Jurkat, Clone E6-1 (cell line): Measurements from ENCODE around the gene IFRD2.
"Not testable (repeated sequence)": the region's sequence is repeated elsewhere in the genome, so short reads cannot be mapped to it uniquely, and the experiment has no call there.

Experiments
- DNase-seq: peaks from one replicate; pipeline ENCODE4 v3.0.0-alpha.2; 2011; ENCODE audit warnings: low read depth, low spot score
- H3K4me3 ChIP-seq: 2 replicates; pipeline ENCODE4 v1.5.1; 2011; ENCODE audit warnings: mild to moderate bottlenecking, low read length, control low read depth, moderate library complexity

The IFRD2 gene

DNA sequence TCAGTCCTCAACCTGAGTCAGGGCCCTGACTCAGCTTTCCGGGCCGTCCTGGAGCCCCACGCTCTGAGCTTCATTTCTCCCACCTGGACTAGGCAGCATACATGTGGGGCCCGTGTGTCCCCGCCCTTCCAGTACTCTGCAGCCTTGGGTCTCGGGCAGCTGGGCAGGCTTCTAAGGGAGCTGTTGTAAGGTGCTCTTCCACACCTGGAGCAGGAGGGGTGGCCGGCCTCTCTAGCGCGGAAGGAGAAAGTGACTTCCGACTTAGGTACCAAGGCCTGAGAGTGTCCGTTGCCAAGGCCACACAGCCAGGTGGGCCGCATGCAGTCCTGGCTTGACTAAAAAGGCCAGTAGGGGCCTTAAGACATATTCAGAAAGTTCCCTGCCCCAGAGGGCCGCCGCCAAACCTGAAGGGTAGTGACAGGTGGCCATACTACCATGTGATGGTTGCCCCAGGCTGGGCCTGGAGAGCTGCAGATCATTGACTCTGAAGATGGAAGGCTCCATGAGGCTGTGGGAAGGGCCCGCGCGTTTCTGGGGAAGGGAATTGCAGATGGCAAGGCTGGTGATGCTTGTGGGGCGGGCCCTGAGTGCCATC, 32.7 kb downstream of the IFRD2 start:
- peak overlapping the region; percentile 25 for H3K4me3 ChIP-seq
- no peak for DNase-seq

DNA sequence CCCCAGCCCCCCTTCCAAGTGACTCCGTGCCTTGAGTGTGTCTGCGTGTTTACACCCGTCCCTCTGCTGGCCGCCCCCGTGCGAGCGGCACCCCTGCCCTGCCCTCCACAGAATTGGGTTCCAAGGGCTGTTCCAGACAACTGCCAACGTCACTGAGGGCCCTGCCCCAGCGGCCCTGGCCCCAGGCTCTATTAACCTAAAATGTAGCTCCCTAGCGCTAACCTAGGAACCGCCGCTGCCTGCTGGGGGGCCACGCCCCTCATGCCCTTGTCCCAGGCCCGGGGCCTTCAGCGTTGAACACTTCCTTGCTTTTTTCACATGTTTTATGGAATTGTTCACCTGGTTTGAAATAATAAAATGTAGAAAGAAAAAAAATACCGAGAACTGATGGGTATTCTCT, 33.2 kb downstream of the IFRD2 start:
- no peak for DNase-seq
- no peak overlapping the region for H3K4me3 ChIP-seq

DNA sequence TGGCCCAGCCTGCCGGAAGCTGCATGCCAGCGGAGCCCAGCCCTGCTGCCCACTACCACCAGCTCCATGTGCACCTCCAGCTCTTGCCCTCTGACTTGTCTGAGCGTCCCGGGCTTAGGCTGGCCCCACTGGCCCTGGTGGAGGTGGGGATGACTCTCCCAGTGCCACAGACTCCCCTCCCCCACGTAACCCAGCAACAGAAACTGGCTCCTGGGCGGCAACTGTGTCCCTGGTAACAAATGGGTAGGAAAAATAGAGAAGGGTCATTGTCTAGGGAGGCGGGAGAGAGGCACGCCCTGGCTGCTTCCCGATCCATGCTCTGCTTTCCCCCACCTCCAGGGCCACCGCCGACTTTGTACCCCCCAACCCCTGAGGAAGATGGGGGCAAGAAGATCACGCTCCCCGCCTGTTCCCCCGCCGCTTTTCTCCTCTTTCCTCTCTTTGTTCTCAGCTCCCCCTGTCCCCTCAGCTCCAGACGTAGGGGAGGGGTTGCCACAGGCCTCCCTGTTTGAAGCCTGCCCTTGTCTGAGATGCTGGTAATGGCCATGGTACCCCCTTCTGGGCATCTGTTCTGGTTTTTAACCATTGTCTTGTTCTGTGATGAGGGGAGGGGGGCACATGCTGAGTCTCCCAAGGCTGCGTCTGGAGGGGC, 34.1 kb downstream of the IFRD2 start:
- H3K4me3 ChIP-seq = no peak overlapping the region
- no peak for DNase-seq

DNA sequence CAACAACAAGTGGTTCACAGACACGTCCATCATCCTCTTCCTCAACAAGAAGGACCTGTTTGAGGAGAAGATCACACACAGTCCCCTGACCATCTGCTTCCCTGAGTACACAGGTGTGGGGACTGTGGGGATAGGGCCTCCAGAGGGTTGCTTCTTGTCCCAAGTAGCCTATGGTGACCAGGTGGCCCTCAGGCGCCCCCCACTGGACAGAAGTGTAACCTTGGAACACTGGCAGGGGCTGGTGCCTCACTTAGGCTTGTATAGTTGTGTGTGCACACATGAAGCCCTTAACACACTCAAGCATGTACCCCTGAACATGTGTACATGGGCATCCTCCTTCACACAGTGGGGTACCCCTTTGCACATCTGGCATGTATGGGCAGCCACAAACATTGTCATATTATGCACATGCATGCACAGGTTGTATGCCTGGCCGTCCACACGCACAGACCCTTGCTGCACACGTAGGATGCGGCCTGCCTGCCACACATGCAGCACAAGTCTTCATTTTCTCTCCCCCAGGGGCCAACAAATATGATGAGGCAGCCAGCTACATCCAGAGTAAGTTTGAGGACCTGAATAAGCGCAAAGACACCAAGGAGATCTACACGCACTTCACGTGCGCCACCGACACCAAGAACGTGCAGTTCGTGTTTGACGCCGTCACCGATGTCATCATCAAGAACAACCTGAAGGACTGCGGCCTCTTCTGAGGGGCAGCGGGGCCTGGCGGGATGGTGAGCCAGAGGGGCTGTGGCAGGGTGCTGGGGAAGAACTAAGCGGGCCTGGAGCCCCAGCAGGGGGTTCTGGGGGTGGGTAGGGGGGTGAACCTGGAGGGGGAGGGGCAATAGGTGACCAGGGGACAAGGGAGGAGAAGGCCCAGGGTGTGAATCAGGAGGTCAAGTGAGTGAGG, 35.0 kb downstream of the IFRD2 start:
- DNase-seq = no peak
- H3K4me3 ChIP-seq = no peak overlapping the region

DNA sequence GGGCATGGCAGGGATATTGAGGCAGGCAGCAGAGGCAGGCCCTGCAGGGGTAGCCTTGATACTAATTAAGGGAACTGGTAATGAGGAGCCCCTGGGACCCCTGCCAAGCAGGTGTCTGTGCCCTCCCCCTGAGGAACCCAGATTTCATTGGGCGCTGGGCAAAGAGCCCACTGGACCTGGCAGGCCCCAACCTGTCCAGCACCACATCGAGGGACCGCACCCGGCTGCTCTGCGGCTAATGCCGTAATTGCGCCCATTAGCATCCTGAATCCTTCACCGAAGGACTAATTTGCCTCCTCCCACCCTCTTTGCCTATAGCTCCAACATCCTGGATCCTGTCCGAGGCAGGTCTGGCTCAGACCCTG, 37.0 kb downstream of the IFRD2 start:
- no peak overlapping the region for H3K4me3 ChIP-seq
- no peak for DNase-seq

DNA sequence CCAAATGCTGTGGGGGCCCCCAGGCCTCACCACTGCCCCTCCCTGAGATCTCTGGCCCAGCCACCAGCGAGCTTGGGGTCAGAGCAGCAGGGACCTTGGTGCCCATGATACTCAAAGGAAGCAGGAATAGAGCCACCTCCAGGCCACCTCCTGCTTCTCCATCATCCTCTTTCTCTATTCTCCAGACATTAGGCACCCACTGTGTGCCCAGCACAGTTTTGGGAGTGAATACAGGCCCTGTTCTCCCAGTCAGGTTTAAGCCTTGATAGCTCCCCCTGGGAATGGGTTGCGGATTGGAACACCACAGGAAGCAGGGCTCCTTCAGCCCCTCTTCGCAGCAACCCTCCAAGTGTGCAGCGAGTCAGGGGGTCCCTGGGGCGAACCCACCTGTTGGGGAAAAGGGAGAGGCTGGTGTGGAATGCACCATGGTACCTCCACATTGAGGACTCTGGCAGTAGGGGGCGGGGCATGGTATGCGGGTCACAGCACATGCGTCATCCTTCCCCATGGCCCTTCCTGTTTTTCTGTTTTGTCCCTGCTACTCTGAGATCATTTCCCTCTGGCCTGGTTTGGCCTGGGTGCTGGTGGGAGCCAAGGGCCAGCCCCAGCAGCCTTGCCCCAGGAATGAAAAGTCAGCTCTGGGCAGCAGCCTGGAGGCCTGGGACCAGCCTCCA, 37.5 kb downstream of the IFRD2 start:
- no peak for DNase-seq
- H3K4me3 ChIP-seq = no peak overlapping the region

DNA sequence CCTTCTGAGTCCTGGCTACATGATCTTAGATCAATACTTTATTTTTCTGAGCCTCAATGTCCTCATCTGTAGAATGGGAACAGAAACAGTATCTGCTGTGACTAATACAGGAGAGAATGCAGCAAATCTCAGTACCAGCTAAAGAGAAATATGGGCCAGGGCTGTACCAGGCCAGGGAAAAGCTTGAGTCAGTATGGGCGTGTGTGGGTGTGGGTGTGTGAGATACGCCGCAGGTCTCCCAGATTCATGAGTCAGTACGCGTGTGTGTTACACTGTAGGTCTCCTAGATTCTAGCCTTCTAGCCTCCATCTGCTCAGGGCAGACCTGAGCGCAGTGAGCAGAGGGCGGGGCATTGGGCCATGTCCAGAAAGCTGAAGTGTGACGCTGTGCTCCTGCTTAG, 41.0 kb downstream of the IFRD2 start:
- DNase-seq = no peak
- no peak overlapping the region for H3K4me3 ChIP-seq

DNA sequence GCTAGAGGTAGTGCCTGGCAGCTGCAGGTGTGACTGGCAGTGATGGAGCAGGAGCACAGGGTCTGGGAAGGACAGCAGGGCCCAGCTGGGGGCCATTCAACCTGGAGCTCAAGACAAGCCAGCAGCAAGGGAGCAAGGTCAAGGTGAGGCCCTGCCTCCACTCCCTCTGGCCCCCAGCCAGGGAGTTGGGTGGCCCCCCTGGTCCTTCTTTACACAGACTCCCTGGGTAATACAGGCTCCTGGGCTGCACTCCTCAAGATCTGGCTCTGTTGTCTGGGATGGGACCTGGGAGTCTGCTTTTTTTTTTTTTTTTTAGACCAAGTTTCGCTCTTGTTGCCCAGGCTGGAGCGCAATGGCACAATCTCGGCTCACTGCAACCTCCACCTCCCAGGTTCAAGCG, 41.7 kb downstream of the IFRD2 start:
- H3K4me3 ChIP-seq = no peak overlapping the region
- no peak for DNase-seq

DNA sequence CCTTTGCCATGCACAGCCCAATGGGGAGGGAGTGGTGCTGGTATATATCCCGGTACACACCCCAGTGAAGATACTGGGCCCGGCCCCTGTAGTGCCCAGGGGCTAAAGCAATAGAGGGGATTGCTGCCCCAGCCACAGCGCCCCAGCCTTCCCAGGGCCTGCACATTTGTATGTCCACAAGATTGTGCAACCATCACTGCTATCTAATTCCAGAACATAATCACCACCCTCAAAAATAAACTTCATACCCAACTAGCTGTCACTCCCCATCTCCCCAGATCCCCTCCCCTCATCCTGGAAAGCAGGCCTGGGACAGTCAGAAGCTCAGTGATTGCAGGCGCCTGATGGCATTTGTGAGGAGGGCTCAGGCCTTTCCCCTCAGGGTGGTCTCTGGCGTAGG, 42.8 kb downstream of the IFRD2 start:
- no peak overlapping the region for H3K4me3 ChIP-seq
- no peak for DNase-seq

DNA sequence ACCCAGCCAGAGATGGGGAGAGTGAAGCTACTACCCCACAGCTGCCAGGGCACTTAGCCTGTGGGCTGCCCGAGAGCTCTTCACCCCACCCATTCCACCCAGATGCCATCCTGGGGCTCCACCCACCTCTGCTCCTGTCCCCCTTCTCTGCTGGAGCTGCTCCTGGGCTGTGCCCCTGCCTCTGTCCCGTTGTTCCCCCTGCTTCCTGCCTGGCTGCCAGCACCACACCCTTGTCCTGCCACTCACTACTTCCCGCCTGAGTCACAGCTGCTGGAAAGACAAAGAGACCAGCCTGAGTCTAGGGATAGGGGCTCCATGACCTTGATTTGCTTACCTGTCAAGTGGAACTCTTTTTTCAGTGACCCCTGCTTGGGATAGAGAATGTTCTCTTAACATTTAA, 43.8 kb downstream of the IFRD2 start:
- no peak for DNase-seq
- H3K4me3 ChIP-seq = no peak overlapping the region

DNA sequence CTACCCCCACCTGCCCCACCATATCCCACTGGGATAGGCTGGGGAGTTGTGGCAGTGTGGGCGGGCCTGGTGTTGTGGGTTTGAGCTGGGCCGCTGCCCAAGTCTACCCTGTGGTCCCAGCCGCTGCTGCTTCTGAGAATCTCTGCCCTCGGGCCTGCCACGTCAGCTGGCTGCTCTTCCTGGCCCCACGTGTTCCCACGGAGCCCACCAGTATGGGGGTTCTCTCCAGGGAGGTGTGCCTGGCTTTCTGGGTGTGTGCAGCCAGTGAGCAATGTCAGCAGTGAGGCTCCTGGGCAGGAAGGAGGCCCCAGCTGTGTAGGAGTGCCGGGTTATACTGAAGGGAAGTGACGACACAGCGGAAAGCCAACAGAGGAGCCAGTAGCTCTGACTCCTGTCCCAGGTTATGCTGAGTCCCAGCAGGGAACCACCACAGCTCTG, 45.7 kb downstream of the IFRD2 start:
- DNase-seq = peak; percentile 87
- peak overlapping the region; percentile 60 for H3K4me3 ChIP-seq

DNA sequence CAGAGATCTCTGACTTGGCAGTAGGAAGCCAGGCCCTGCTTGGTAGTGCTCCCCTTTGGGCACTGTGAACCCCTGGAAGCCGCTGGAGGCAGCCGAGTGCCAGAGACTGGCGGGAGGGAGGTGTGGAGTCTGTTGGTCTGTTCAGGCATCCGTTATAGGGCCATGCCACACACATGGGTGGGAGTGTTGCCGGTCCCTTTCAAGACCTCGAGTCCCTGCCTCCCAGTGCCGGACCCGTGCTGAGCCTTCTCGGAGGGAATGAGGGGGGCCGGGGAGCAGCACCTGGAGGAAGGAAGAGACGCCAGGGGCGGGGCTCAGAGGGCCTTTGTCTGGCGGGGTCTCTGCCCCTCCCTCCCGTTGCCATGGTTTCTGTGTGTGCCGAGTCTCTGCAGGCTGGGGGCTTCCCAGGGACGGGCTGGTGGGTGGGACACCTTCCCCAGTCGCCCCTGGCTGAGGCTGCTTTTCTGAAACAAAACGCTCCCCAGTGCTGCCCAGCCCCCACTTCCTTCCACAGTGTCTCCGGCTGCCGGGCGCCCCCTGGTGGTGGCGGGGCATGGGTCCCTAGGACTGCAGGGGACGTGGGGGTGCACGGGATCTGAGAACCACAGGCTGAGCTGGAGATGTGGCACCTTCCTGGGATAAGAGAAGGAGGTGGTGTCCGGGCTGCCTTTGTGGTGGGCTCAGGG, 46.3 kb downstream of the IFRD2 start:
- H3K4me3 ChIP-seq = peak overlapping the region; percentile 60
- DNase-seq = peak; percentile 74

DNA sequence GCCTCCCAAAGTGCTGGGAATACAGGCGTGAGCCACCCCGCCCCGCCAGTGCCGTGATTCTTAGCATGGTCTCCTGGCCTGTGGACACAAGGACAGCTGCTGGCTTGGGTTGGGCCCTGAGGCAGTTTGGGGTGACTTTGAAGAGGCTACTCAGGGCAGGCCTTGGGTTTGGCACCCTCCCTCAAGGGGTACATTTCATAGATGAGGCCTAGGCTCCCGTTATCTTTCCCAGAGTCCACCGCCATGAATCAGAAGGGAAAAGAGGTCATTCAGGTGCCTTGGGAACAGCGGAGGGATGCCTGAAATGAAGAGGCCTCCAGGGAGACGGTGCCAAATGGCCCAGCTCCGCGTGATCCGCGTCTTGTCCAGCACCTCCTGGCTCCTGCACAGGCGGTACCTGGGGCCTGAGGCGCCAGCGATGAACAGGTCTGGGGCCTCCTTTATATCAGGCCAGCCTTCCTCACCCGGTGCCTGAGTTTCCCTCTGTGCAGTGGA, 46.9 kb downstream of the IFRD2 start:
- H3K4me3 ChIP-seq = peak overlapping the region; percentile 60
- no peak for DNase-seq

DNA sequence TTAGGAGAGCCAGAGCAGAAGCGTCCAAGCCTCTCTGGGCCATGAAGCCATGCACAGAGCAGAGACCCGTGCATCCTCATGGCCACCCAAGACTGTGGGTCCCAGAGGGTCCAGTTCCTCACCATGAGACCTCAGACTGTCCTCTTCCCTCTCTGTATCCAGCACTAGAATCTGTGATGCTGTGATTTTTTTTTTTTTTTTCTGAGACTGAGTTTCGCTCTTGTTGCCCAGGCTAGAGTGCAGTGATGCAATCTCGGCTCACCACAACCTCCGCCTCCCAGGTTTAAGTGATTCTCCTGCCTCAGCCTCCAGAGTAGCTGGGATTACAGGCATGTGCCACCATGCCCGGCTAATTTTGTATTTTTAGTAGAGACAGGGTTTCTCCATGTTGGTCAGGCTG, 47.4 kb downstream of the IFRD2 start:
- H3K4me3 ChIP-seq, DNase-seq: not testable (repeated sequence)

DNA sequence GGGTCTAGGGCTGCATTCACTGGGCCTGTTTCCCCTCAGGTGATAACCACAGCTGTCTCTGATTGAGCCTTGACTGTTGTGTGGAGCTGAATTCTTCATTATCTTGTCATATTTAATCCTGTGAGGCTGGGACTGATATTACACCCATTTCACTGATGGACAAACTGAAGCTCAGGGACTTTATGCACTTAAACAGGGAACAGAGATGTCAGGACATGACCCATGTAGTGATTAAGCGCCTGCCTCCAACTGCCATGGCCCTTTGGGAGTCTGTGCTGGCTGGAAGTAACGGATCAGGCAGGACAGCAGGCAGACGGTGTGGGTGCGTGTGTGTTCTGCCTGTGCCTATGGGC, 48.7 kb downstream of the IFRD2 start:
- no peak for DNase-seq
- H3K4me3 ChIP-seq = no peak overlapping the region

DNA sequence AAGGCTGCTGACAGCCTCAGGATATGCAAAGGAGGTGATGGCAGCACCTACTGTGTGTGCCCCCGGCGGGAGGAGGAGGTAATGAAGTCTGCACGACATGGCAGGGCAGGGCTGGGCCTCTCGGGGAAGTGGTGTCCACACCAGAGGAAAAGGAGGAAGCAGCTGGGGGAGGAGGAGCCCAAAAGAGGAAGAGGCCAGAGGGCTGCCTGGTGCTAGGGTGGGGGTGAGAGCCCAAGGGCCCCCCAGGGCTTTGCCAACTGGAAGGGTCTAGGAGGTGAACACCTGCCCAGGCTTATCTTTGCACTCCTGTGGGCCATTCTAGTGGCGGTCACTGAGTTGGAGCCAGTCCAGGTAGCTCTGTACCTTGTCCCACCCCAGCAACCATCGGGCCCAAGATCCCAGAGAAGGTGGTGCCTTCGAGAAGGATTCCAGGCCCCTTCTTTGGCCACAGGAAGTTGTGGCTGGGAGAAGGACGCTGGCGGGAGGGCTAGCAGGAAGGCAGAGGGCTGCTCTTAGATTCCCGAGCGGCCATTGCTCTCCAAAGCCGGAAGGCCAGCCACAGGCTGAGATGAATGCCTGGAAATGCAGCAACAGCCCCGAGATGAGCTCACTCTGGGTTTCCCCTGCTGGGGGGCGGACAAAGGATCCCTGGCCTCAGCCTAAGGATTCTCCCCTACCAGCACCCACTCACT, 49.2 kb downstream of the IFRD2 start:
- H3K4me3 ChIP-seq = no peak overlapping the region
- no peak for DNase-seq

DNA sequence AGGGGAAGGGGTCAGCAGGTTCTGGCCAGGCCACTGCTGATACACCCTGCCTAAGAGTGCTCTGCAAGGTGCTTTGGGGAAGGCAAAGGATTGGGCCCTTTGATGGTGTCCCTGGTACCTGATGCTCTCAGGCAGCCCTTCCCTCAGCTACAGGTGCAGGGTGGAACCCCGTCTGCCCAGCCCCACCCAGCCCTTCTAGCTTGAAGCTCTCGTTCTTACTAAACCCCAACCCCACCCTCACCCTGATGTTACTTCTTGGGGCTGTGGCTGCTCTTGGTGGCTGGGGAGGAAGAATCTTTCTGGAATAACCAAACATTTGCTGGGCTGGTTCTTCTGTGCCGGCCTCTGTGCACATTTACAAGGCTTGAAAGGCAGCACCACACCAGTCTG, 49.9 kb downstream of the IFRD2 start:
- H3K4me3 ChIP-seq = no peak overlapping the region
- DNase-seq = no peak

DNA sequence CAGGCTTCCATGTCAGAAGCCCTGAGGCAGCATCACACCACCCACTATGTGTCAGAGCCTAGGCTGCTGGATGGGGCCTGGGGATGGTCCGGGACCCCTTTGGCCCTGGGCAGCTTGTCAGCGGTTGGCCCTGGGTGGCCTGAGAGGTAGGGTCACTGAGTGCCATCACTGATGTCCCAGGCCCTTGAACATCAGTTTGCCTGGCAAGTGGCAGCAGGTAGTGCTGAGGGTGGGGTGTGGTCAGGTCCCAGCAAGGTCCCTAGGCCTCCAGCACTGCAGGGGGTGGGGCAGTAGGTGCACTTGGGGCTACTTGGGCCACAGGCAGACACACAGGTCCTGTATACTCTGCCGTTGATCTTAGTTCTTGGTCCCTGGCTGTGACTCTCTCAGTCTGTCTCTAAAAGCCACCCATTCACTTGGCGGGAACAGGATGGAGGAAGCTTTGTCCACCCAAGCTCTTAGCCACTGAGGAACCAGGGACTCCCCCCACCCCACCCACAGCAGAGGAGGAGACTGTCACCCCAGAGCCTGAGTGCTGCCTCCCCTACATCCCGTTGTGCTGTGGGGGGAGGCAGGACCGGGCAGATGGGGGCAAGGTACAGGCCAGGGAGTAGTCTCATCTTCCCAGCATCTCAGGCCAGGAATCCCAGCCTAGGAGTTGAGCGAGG, 50.4 kb downstream of the IFRD2 start:
- no peak overlapping the region for H3K4me3 ChIP-seq
- no peak for DNase-seq
